Measurements from ENCODE around the gene CPB1.

Gene CPB1

GRCh38 chr3:148881286-148881685 lies 53.7 kb downstream of the CPB1 start:
- TF ChIP-seq CTCF (IDR thresholded peaks at IDR 0.05; ENCODE audit: extremely low read depth, missing control alignments) = no peak
- DNase-seq (ENCODE audit: low spot score) = no peak

- no peak for DNase-seq (ENCODE audit: low spot score)
- TF ChIP-seq CTCF (IDR thresholded peaks at IDR 0.05; ENCODE audit: extremely low read depth, missing control alignments) = no peak
Measured at GRCh38 chr3:148882288-148882687, 54.7 kb downstream of the CPB1 start.

GRCh38 chr3:148883163-148883562 lies 55.6 kb downstream of the CPB1 start:
- TF ChIP-seq CTCF (IDR thresholded peaks at IDR 0.05; ENCODE audit: extremely low read depth, missing control alignments) = no peak

GRCh38 chr3:148884261-148884660 lies 56.6 kb downstream of the CPB1 start:
- no peak for TF ChIP-seq CTCF (IDR thresholded peaks at IDR 0.05; ENCODE audit: extremely low read depth, missing control alignments)
- no peak for DNase-seq (ENCODE audit: low spot score)

More at GRCh38 chr3:148883163-148883562, 55.6 kb downstream of the CPB1 start:
- DNase-seq (ENCODE audit: low spot score) = no peak

- DNase-seq (ENCODE audit: low spot score) = no peak
- TF ChIP-seq CTCF (IDR thresholded peaks at IDR 0.05; ENCODE audit: extremely low read depth, missing control alignments) = no peak
Measured at GRCh38 chr3:148889828-148890227, 62.2 kb downstream of the CPB1 start.

- no peak for DNase-seq (ENCODE audit: low spot score)
- no peak for TF ChIP-seq CTCF (IDR thresholded peaks at IDR 0.05; ENCODE audit: extremely low read depth, missing control alignments)
Measured at GRCh38 chr3:148896062-148896461, 68.5 kb downstream of the CPB1 start.

GRCh38 chr3:148901987-148902791 lies 74.6 kb downstream of the CPB1 start:
- no peak for TF ChIP-seq CTCF (IDR thresholded peaks at IDR 0.05; ENCODE audit: extremely low read depth, missing control alignments)
- no peak for DNase-seq (ENCODE audit: low spot score)
